ENCODE measurements around the gene TBKBP1. TPM values are rescaled to one million over a fixed set of nuclear protein-coding genes. Genes with fewer than 3 reads are reported as not detected.
A peak's percentile ranks its signal among the peaks of the same experiment; 100 is the strongest.

TBKBP1 gene
- total RNA-seq, 8 experiments from 2014 or later, result 7.0 to 14.1 (median 10.8) TPM

DNA sequence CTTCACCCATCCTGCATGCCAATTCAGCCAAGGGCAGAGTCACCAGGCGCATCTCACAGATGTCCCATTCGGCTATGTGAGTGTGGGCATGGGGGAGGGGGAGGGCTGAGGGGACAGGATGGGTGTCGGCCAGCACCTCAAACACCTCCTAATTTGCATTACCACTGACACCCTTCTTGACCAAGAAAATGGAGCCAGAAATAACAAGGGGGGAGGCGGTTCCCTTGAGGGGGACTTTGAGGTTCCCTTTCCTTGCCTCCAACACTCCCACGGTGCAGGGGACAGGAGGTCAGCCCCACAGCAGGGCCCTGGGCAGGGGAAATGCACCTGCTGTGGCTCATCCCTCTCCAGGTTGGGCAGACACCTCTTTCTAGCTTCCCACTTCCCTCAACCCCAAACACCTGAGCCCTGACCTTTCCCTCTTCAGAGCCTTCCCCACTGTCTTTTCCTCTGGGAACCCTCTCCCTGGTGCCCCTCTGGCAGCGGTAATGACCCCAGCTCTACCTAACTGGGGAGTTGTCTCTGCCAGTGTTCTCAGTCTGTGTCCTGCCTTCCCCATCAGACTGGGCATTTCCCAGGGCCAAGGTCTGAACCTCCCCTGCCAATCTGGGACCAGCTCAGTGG is 20.9 kb downstream of the TBKBP1 start:
- WGBS, 10 experiments, result 17 to 100% (median 80%) methylated on average over 1 of the region's 6 CpGs; no CpG with 5 or more reads in 7 of the 10 experiments
- Histone ChIP-seq H3K4me3 (no peak overlapping the region), H3K27ac (no peak overlapping the region), H3K4me1 (replicated peaks in 1 of 2) (peaks cover 0 to 10% of the 10 kb centered on the region in 2 donors)
- peak in 1 of 8 experiments; percentile 3 for ATAC-seq (replicated peaks in 6 of 8)
- in situ Hi-C loops (cut with MboI; ENCODE audit: low pct_unique_long_range_greater_than_20kb in 2 of 9, low sequenced_read_pairs in 9 of 9, unreplicated experiment in 9 of 9), result no loop called here

DNA sequence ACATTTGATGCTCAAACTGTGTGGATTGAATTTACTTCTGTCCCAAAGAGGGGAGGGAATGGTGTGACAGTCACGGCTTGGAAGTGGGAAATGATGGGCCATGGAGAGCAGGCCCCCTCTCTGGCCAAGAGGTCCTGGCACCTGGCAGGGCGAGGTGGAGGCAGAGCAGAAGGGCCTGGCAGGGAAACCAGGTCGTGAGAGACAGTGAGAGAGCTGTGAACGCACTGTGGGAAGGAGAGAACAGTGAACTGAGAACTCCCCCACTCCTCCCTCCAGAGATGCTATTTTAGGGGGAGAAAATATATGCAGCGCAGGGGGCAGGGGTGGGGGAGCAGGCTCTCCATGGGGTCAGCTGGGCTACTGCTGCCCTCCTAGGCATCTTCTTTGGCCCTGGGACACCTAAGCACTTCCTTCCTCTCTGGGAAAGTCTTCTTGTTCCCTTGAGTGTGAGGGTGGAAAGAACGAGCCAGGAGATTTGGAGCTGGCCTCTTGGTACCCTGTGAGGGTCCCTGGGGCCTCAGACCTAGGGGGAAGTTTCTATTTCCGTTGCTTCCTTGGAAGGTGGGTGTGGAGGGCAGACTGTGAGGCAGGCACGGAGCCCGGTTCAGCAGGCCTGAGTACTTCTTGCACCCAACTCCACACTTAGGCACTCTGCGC is 21.8 kb downstream of the TBKBP1 start:
- 0 to 100% (median 48%) methylated on average over 1 to 7 of the region's 10 CpGs; no CpG with 5 or more reads in 4 of the 10 experiments for WGBS, 10 experiments

DNA sequence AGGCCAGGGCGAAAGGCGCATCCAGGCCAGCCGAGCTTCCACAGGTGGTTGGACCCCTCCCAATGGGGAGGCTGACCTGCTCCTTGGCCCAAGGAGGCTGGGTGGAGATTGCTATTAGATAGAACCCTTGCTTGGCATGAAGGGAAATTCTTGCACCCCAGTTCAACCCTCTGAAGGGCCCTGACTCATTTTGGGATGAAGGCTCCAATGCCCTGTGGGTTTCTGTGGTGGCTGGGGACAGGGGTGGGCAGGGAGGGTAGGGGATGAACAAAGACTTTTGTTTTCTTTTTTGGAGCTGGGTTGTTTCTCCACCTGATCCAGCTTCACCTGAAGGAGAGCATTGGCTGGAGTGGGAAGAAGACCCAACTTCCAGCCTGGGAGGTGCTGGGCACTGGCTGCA is 22.4 kb downstream of the TBKBP1 start:
- peaks cover 0 to 10% of the 10 kb centered on the region in 2 donors for H3K4me1 ChIP-seq (replicated peaks in 1 of 2)
- ATAC-seq (replicated peaks in 6 of 8), result no peak
- no peak overlapping the region for H3K4me3 ChIP-seq
- in situ Hi-C loops (cut with MboI; ENCODE audit: low pct_unique_long_range_greater_than_20kb in 2 of 9, low sequenced_read_pairs in 9 of 9, unreplicated experiment in 9 of 9), result no loop called here
- H3K27ac ChIP-seq, result no peak overlapping the region
- WGBS, 10 experiments, result 70 to 83% methylated on average over 3 of the region's 3 CpGs; no CpG with 5 or more reads in 8 of the 10 experiments

More for the DNA sequence above, 21.8 kb downstream of the TBKBP1 start:
- H3K4me1 ChIP-seq (replicated peaks in 1 of 2), result peaks cover 0 to 10% of the 10 kb centered on the region in 2 donors
- in situ Hi-C loops (cut with MboI; ENCODE audit: low pct_unique_long_range_greater_than_20kb in 2 of 9, low sequenced_read_pairs in 9 of 9, unreplicated experiment in 9 of 9), result no loop called here
- H3K4me3 ChIP-seq, result no peak overlapping the region
- H3K27ac ChIP-seq, result no peak overlapping the region
- no peak for ATAC-seq (replicated peaks in 6 of 8)

DNA sequence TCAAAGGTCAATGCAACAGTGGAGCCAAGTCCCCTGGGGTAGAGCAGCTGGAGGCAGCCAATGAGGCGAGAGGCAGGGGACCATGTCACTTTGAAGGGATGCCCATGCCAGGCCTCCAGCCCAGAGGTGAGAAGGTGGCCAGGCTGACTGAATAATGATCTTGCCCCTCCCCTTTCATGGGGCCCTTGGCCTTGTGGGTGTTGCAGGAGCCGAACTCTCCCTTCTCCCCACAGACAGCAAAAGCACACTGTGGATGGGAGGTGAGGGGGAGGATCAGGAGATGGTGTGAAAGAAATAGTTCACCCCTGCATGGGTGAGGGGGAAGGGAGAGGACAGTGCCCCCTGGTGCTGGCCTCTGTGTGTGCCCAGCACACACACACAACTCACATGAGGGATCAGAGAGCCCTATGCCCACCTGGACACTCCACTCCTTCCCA is 23.3 kb downstream of the TBKBP1 start:
- in situ Hi-C loops (cut with MboI; ENCODE audit: low pct_unique_long_range_greater_than_20kb in 2 of 9, low sequenced_read_pairs in 9 of 9, unreplicated experiment in 9 of 9), result no loop called here
- WGBS, 10 experiments, result 33 to 100% (median 71%) methylated on average over 1 to 2 of the region's 2 CpGs; no CpG with 5 or more reads in 4 of the 10 experiments
- Histone ChIP-seq H3K4me3 (no peak overlapping the region), H3K4me1 (replicated peaks in 1 of 2) (peaks cover 0 to 10% of the 10 kb centered on the region in 2 donors), H3K27ac (no peak overlapping the region)
- peak in 3 of 8 experiments; percentile 13 to 36 (median 22) for ATAC-seq (replicated peaks in 6 of 8)

DNA sequence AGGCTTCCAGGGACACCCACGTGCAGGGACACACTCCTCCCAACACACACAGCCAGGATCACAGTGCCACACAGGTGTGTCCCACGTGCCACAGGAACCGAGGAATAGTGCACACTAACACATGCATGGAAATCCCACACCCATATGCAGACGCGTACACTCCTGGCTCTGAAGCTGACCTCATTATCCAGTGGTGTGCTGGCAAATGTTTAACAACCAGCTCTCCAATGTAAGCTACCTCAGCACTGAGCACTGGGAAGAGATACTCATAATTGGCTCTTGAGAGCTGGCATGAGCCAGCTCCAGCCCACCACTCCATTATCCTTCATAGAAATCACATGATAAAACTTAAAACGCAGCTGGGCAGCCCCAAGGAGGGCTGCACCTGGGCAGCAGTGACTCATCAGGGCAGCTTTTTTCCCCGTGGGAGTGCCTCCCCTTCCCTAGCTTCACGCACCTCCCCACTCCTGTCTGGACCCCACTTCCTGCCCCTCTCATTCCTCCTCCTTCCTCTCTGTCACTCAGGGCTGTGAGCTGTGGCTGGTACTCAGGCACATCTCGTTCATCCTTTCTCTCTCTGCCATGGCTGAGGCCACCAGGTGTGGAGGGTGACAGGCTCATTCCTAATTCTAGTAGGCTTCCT is 24.1 kb downstream of the TBKBP1 start:
- Histone ChIP-seq H3K4me3 (no peak overlapping the region), H3K27ac (no peak overlapping the region), H3K4me1 (replicated peaks in 1 of 2) (peaks cover 0 to 10% of the 10 kb centered on the region in 2 donors)
- ATAC-seq (replicated peaks in 6 of 8), result peak; percentile 51 to 78 (median 62)
- in situ Hi-C loops (cut with MboI; ENCODE audit: low pct_unique_long_range_greater_than_20kb in 2 of 9, low sequenced_read_pairs in 9 of 9, unreplicated experiment in 9 of 9), result no loop called here
- 30 to 60% (median 40%) methylated on average over 1 to 5 of the region's 9 CpGs; no CpG with 5 or more reads in 5 of the 10 experiments for WGBS, 10 experiments

DNA sequence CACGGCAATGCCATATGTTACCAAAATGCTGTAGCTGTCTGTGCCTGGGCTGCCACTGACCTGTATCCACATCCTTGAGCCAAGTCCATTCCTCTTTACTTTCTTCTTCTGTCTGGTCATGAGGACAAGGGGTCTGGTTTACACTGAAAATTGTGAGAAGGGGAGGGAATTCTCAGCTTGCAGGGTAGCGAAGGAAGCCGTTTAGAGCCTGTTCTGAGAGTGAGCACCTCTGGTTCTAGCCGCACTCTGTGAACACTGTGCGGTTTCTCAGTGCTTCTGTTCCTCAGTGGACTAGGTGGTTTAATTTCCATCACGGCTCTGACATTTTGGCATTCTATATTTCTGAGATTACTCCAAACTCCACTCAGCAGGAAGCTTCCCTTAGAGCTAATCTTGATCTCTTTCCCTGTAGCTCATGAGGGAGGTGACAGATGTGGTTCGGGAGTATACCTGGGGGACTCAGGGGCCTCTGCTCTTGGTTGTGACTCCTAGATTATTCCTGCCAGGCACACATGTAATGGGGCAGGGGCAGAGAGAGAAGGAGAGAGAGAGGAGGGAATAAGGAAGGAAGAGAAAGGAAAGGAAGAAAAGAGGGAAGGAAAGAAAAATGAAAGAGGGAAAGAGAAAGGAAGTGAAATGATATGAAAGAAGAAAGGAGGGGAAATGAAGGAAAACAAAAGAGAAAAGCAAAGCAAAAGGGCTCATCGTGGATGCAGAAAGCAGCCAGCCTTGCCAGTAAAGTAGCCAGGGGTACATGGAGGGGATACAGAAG is 24.9 kb downstream of the TBKBP1 start:
- 0 to 80% (median 54%) methylated on average over 1 to 7 of the region's 8 CpGs; no CpG with 5 or more reads in 1 of the 10 experiments for WGBS, 10 experiments
- Histone ChIP-seq H3K4me3 (no peak overlapping the region), H3K4me1 (replicated peaks in 1 of 2) (peaks cover 0 to 10% of the 10 kb centered on the region in 2 donors), H3K27ac (no peak overlapping the region)
- no peak for ATAC-seq (replicated peaks in 6 of 8)
- in situ Hi-C loops (cut with MboI; ENCODE audit: low pct_unique_long_range_greater_than_20kb in 2 of 9, low sequenced_read_pairs in 9 of 9, unreplicated experiment in 9 of 9), result no loop called here

DNA sequence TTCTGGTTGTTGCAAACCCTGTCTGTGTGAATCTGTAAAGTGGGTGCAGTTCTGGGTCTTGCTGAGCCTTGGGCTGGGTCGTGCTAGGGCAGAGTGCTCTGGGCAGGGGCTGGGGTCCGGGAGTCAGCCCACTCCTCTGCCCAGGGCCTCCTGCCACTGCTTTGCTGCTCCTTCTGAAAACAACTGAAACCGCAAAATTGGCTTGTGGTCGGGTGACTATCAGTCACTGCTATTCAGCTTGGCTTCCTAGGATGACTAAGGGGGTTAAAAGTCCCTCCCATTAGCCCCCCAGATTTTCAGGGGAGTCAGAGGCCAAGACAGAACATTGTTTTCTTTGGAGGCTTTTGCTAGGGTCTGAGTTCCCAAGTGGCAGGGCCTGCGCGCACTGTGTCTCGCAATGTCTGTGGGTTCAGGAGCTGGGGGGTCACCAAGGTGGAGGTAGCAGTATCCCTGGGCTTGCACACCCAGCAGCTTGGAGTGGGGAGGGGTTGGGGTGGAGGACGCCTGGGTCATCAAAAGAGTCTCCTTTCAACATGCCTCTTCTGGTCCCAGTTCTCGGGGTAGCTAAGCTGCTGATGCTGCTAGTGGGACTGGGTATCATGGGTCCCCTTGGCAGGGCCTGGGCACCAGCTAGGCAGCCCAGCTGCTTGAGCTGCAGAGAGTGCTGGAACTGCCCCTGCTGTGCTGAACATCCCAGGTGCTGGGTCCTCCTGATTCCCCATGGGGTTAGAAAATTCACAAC is 25.6 kb downstream of the TBKBP1 start:
- in situ Hi-C loops (cut with MboI; ENCODE audit: low pct_unique_long_range_greater_than_20kb in 2 of 9, low sequenced_read_pairs in 9 of 9, unreplicated experiment in 9 of 9), result no loop called here
- Histone ChIP-seq H3K4me3 (no peak overlapping the region), H3K27ac (no peak overlapping the region), H3K4me1 (replicated peaks in 1 of 2) (peaks cover 0 to 10% of the 10 kb centered on the region in 2 donors)
- no peak for ATAC-seq (replicated peaks in 6 of 8)
- whole genome bisulfite sequencing, 10 experiments, result 0 to 83% (median 23%) methylated on average over 1 to 3 of the region's 9 CpGs; no CpG with 5 or more reads in 2 of the 10 experiments

DNA sequence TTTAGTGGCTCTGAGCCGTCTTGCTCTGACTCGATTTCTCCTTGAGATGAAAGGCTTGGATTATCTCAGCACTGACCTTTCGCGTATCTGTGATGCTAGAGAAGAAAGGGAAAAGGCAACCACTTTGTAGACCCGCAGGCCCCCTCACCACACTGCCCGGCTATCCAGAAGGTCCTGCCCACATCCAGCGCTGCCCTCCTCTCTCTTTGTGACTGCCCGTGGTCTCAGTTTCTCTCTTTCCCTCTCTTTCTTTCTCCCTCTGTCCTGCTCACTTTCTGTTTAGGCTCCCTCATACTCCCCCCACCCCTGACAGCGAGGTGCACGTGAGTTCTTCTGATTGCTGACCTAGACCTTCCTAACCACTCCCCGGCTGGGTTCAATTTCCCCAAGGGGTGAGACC is 26.2 kb downstream of the TBKBP1 start:
- in situ Hi-C loops (cut with MboI; ENCODE audit: low pct_unique_long_range_greater_than_20kb in 2 of 9, low sequenced_read_pairs in 9 of 9, unreplicated experiment in 9 of 9), result no loop called here
- 0 to 100% (median 58%) methylated on average over 1 to 6 of the region's 11 CpGs; no CpG with 5 or more reads in 2 of the 10 experiments for WGBS, 10 experiments
- ATAC-seq (replicated peaks in 6 of 8), result no peak
- no peak overlapping the region for H3K27ac ChIP-seq
- H3K4me1 ChIP-seq (replicated peaks in 1 of 2), result peaks cover 0 to 10% of the 10 kb centered on the region in 2 donors
- H3K4me3 ChIP-seq, result no peak overlapping the region

DNA sequence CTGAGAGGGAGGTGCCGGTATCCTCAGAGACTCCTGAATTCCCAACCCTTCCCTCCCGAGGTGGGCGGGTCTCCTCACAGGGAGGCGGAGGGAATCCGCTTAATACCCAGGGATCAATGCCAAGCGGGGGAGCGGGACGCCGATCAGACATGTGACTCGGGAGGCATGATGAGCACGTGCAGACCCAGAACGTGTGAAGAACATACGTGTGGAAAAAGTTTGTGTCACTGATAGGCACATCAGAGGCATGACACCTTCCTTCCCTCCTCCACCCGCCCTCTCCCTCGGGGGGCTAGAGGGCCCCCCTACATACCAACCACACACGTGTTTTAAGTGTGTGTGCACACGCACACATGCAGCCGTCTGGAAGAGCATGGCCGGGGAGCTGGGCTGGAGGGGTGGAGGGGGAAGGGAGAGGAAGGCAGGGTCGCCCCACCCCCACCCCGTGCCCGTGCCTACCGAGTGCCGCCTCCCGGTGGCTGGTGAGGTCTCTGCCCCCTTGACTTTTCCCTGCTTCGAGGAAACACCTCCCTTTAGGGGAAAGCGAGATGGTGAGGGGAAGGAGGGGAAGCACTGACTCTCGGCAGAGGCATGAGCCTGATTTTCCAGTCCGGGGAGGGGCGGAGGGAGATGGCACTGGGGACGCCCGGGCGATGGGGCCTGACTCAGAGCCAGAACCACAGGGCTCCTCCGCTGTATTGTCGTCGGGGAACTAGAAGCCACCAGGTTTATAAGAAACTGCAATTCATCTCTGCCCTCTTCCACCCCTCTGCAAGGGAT is 27.0 kb downstream of the TBKBP1 start:
- Histone ChIP-seq H3K4me1 (replicated peaks in 1 of 2) (peaks cover 0 to 10% of the 10 kb centered on the region in 2 donors), H3K27ac (no peak overlapping the region), H3K4me3 (no peak overlapping the region)
- in situ Hi-C loops (cut with MboI; ENCODE audit: low pct_unique_long_range_greater_than_20kb in 2 of 9, low sequenced_read_pairs in 9 of 9, unreplicated experiment in 9 of 9), result no loop called here
- WGBS, 10 experiments, result 0% methylated on average over 5 of the region's 36 CpGs; no CpG with 5 or more reads in 9 of the 10 experiments
- peak in 7 of 8 experiments; percentile 27 to 70 (median 32) for ATAC-seq (replicated peaks in 6 of 8)

DNA sequence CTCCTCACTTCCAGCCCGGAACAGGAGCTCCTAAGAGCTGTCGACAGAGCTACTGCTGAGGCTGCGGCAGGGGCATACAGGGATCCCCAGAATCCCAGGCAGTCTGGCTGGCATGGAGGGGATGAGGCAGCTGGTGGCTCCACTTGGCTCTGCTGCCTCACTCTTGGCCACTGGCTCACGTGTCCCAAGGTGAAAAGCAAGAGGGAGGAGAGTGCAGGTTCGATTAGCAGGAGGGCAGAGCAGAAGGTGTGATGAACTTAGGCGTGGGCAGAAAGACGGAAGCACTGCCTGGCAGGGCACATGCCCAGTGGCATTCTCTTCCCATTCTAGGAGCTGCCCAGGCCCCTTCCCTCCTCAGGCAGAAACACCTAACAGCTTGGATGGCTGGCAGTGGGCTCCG is 27.8 kb downstream of the TBKBP1 start:
- in situ Hi-C loops (cut with MboI; ENCODE audit: low pct_unique_long_range_greater_than_20kb in 2 of 9, low sequenced_read_pairs in 9 of 9, unreplicated experiment in 9 of 9), result no loop called here
- no peak overlapping the region for H3K27ac ChIP-seq
- no peak for ATAC-seq (replicated peaks in 6 of 8)
- no peak overlapping the region for H3K4me3 ChIP-seq
- 0 to 60% (median 40%) methylated on average over 1 to 4 of the region's 8 CpGs; no CpG with 5 or more reads in 4 of the 10 experiments for WGBS, 10 experiments
- peaks cover 0 to 10% of the 10 kb centered on the region in 2 donors for H3K4me1 ChIP-seq (replicated peaks in 1 of 2)

DNA sequence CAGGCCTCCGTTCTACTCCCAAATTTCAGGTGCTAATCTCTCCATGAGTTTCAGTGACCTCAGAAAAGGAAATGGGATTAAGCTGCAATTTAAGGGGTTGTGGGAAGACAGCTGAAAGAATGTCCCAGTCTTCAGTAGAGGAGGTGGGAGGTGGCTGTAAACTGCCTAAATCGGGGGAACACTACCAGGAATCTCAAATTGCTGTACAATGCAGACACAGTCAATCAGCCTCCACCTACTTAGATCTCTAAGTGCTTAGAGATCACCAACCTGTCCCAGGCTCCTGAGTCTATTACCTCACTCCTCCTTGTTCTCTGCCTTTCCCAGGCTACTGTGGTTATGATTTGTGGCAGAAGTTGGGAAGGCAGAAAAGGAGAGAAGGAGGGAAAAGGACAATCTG is 30.7 kb downstream of the TBKBP1 start:
- in situ Hi-C loops (cut with MboI; ENCODE audit: low pct_unique_long_range_greater_than_20kb in 2 of 9, low sequenced_read_pairs in 9 of 9, unreplicated experiment in 9 of 9), result no loop called here
- Histone ChIP-seq H3K27ac (no peak overlapping the region), H3K4me1 (replicated peaks in 1 of 2) (no peaks in the 10 kb centered on the region), H3K4me3 (no peak overlapping the region)
- no peak for ATAC-seq (replicated peaks in 6 of 8)
- WGBS, 10 experiments, result 0 to 50% (median 35%) methylated on average over 1 to 2 of the region's 2 CpGs; no CpG with 5 or more reads in 4 of the 10 experiments

All from motor neuron (in vitro differentiated cells).